ENCODE data around the gene CAMKV.

DNA sequence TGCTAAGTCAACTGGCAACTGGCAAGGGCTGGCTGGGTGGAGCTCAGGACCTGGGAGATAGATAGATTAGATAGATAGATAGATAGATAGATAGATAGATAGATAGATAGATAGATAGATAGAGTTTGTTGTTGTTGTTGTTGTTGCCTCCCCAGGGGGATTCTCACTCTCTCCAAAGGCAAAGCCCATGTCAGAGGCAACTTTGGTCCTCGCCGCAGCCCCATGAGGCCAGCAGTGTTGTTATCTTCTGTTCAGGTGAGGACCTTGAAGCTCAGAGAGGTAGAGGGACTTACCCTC lies 41.4 kb upstream of the CAMKV start:
- TF ChIP-seq ATF7 (IDR thresholded peaks at IDR 0.05; ENCODE audit: low read depth), result no peak
- TF ChIP-seq, protein P1, sequence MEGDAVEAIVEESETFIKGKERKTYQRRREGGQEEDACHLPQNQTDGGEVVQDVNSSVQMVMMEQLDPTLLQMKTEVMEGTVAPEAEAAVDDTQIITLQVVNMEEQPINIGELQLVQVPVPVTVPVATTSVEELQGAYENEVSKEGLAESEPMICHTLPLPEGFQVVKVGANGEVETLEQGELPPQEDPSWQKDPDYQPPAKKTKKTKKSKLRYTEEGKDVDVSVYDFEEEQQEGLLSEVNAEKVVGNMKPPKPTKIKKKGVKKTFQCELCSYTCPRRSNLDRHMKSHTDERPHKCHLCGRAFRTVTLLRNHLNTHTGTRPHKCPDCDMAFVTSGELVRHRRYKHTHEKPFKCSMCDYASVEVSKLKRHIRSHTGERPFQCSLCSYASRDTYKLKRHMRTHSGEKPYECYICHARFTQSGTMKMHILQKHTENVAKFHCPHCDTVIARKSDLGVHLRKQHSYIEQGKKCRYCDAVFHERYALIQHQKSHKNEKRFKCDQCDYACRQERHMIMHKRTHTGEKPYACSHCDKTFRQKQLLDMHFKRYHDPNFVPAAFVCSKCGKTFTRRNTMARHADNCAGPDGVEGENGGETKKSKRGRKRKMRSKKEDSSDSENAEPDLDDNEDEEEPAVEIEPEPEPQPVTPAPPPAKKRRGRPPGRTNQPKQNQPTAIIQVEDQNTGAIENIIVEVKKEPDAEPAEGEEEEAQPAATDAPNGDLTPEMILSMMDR (IDR thresholded peaks at IDR 0.05 in 2 of 3, conservative IDR thresholded peaks at IDR 0.05 in 1 of 3; ENCODE audit: control insufficient read depth in 2 of 3, extremely low read depth in 1 of 3, insufficient read depth in 1 of 3, low read depth in 3 of 3, low read length in 3 of 3), result no peak
- no peak for TF ChIP-seq ZNF384 (IDR thresholded peaks at IDR 0.05; ENCODE audit: borderline replicate concordance, low read depth, low read length)

Measured in GM12878 (cell line).